Esophagus mucosa (tissue), 1 donor: ENCODE measurements around the gene RAB43. TPM values are rescaled to one million over a fixed set of nuclear protein-coding genes. Genes with fewer than 3 reads are reported as not detected.
A peak's percentile ranks its signal among the peaks of the same experiment; 100 is the strongest.
"Not testable (repeated sequence)": the region's sequence is repeated elsewhere in the genome, so short reads cannot be mapped to it uniquely, and the experiment has no call there.

ENCODE experiments used
- ATAC-seq: fragments of 200-7000 bp; cut with Tn5 transposase; one replicate; pipeline ENCODE4 v1.9.1; 2020
- total RNA-seq: library from RNA; stranded (reverse); gene quantifications from one replicate; pipeline ENCODE4 v1.2.4, GENCODE V29; 2023
- donor health status: DM: yes; HTN: yes; CAD: no.

RAB43 gene
- total RNA-seq, 1 donor from 2014 or later = 7.8 TPM

- peak; percentile 86 for ATAC-seq
Observed at GRCh38 chr3:129087904-129088303, 33.7 kb downstream of the RAB43 start.

- ATAC-seq = peak; percentile 56
Observed at GRCh38 chr3:129087138-129087702, 34.4 kb downstream of the RAB43 start.

- ATAC-seq = no peak
Observed at GRCh38 chr3:129085818-129086217, 35.8 kb downstream of the RAB43 start.

GRCh38 chr3:129085165-129085715 lies 36.4 kb downstream of the RAB43 start:
- no peak for ATAC-seq

GRCh38 chr3:129084501-129084900 lies 37.1 kb downstream of the RAB43 start:
- ATAC-seq = no peak

- ATAC-seq = no peak
Observed at GRCh38 chr3:129082026-129082425, 39.6 kb downstream of the RAB43 start.

GRCh38 chr3:129081503-129081902 lies 40.1 kb downstream of the RAB43 start:
- no peak for ATAC-seq

GRCh38 chr3:129078510-129078909 lies 43.1 kb downstream of the RAB43 start:
- no peak for ATAC-seq

- no peak for ATAC-seq
Observed at GRCh38 chr3:129077222-129077621, 44.4 kb downstream of the RAB43 start.

GRCh38 chr3:129070086-129070885 lies 51.3 kb downstream of the RAB43 start:
- no peak for ATAC-seq

GRCh38 chr3:129069313-129070085 lies 52.1 kb downstream of the RAB43 start:
- not testable (repeated sequence) for ATAC-seq

GRCh38 chr3:129068291-129068886 lies 53.2 kb downstream of the RAB43 start:
- ATAC-seq = no peak

GRCh38 chr3:129067719-129068118 lies 53.9 kb downstream of the RAB43 start:
- not testable (repeated sequence) for ATAC-seq

GRCh38 chr3:129065720-129066073 lies 55.9 kb downstream of the RAB43 start:
- ATAC-seq = no peak

- no peak for ATAC-seq
Observed at GRCh38 chr3:129065016-129065719, 56.4 kb downstream of the RAB43 start.

GRCh38 chr3:129063841-129064482 lies 57.6 kb downstream of the RAB43 start:
- ATAC-seq = peak; percentile 60

- no peak for ATAC-seq
Observed at GRCh38 chr3:129063091-129063640, 58.4 kb downstream of the RAB43 start.

GRCh38 chr3:129061888-129062834 lies 59.4 kb downstream of the RAB43 start:
- no peak for ATAC-seq

GRCh38 chr3:129061023-129061887 lies 60.3 kb downstream of the RAB43 start:
- ATAC-seq = no peak
